BE2C (cell line): ENCODE data around the gene MLLT10.

ENCODE experiments used
- DNase-seq: peaks from one replicate; pipeline ENCODE4 v3.0.0-alpha.2; 2020
- H3K27me3 ChIP-seq: fragments of 250-450 bp; sonication (Bioruptor Pico); 2 replicates; pipeline ENCODE4 v1.5.1; 2020; ENCODE audit warnings: mild to moderate bottlenecking
- H3K36me3 ChIP-seq: fragments of 250-450 bp; sonication (Bioruptor Pico); 2 replicates; pipeline ENCODE4 v1.5.1; 2020; ENCODE audit warnings: mild to moderate bottlenecking
- H3K4me1 ChIP-seq: fragments of 250-450 bp; sonication (Bioruptor Pico); 2 replicates; pipeline ENCODE4 v1.5.1; 2020
- H3K4me3 ChIP-seq: 2 replicates; pipeline ENCODE4 v1.5.1; 2011; ENCODE audit warnings: low read depth, low read length
- H3K9me3 ChIP-seq: fragments of 250-450 bp; sonication (Bioruptor Pico); 2 replicates; pipeline ENCODE4 v1.5.1; 2020
- CTCF ChIP-seq: IDR thresholded peaks from 2 replicates; pipeline ENCODE4 v1.5.1; 2012; ENCODE audit warnings: mild to moderate bottlenecking, low read depth, low read length

Gene MLLT10

GRCh38 chr10:21511095-21511570, 22.9 kb upstream of the MLLT10 start:
- H3K9me3 ChIP-seq, result no peaks in the 10 kb centered on the region
- H3K27me3 ChIP-seq, result no peaks in the 10 kb centered on the region
- H3K4me3 ChIP-seq, result no peak overlapping the region
- H3K4me1 ChIP-seq, result peaks cover 4% of the 10 kb centered on the region; the same call in 1 of the 2 replicates
- H3K36me3 ChIP-seq, result no peaks in the 10 kb centered on the region
- DNase-seq, result no peak
- no peak for TF ChIP-seq CTCF

GRCh38 chr10:21511946-21512572, 22.0 kb upstream of the MLLT10 start:
- Histone ChIP-seq H3K36me3 (no peaks in the 10 kb centered on the region), H3K27me3 (no peaks in the 10 kb centered on the region), H3K4me1 (peaks cover 4% of the 10 kb centered on the region; the same call in 1 of the 2 replicates), H3K9me3 (no peaks in the 10 kb centered on the region), H3K4me3 (no peak overlapping the region)
- no peak for DNase-seq
- TF ChIP-seq CTCF, result no peak

GRCh38 chr10:21512573-21513404, 21.2 kb upstream of the MLLT10 start:
- H3K9me3 ChIP-seq, result no peaks in the 10 kb centered on the region
- TF ChIP-seq CTCF, result no peak
- no peak for DNase-seq
- H3K27me3 ChIP-seq, result no peaks in the 10 kb centered on the region
- no peaks in the 10 kb centered on the region for H3K36me3 ChIP-seq
- no peak overlapping the region for H3K4me3 ChIP-seq
- H3K4me1 ChIP-seq, result peaks cover 4% of the 10 kb centered on the region; the same call in 1 of the 2 replicates

GRCh38 chr10:21513405-21513788, 20.6 kb upstream of the MLLT10 start:
- Histone ChIP-seq H3K27me3 (no peaks in the 10 kb centered on the region), H3K36me3 (no peaks in the 10 kb centered on the region), H3K4me3 (no peak overlapping the region), H3K4me1 (peaks cover 4% of the 10 kb centered on the region; the same call in 1 of the 2 replicates), H3K9me3 (no peaks in the 10 kb centered on the region)
- no peak for TF ChIP-seq CTCF
- DNase-seq, result no peak

GRCh38 chr10:21514129-21514817, 19.8 kb upstream of the MLLT10 start:
- no peak for TF ChIP-seq CTCF
- Histone ChIP-seq H3K4me1 (peaks cover 4% of the 10 kb centered on the region; the same call in 1 of the 2 replicates), H3K9me3 (no peaks in the 10 kb centered on the region), H3K36me3 (no peaks in the 10 kb centered on the region), H3K27me3 (no peaks in the 10 kb centered on the region), H3K4me3 (peak overlapping the region; percentile 81)
- DNase-seq, result no peak
